Kidney epithelial cell (primary cell): ENCODE results near the gene ACER1. TPM values are rescaled to one million over a fixed set of nuclear protein-coding genes. Genes with fewer than 3 reads are reported as not detected.
A peak's percentile ranks its signal among the peaks of the same experiment; 100 is the strongest.

Experiments used
- DNase-seq: peaks from one replicate; pipeline ENCODE4 v3.0.0-alpha.2; 2010; ENCODE audit warnings: low read depth
- H3K27me3 ChIP-seq: 2 replicates; pipeline ENCODE4 v1.6.0; 2011; ENCODE audit warnings: low read length; ENCODE audit not compliant: control insufficient read depth, insufficient read depth
- H3K36me3 ChIP-seq: 2 replicates; pipeline ENCODE4 v1.5.1; 2011; ENCODE audit warnings: low read length; ENCODE audit not compliant: control insufficient read depth, insufficient read depth
- H3K4me3 ChIP-seq: 2 replicates; pipeline ENCODE4 v1.5.1; 2011; ENCODE audit warnings: low read depth, mild to moderate bottlenecking, control low read depth, low read length
- total RNA-seq: library from RNA; depleted of rRNA; stranded (reverse); fragments of >200 nt; gene quantifications from 2 replicates; pipeline ENCODE4 v1.2.3, GENCODE V29; 2015
- TF ChIP-seq, protein P1 (sequence below): IDR thresholded peaks from 2 replicates; pipeline ENCODE4 v1.5.1; 2011; ENCODE audit warnings: mild to moderate bottlenecking, moderate library complexity, low read length, control low read depth, inconsistent platforms; ENCODE audit not compliant: insufficient read depth, poor library complexity, severe bottlenecking

The ACER1 gene
- total RNA-seq, 1 donor from 2014 or later, result not detected

- no peak overlapping the region for H3K4me3 ChIP-seq
- no peaks in the 10 kb centered on the region for H3K27me3 ChIP-seq
- no peak for DNase-seq
- TF ChIP-seq, protein P1, sequence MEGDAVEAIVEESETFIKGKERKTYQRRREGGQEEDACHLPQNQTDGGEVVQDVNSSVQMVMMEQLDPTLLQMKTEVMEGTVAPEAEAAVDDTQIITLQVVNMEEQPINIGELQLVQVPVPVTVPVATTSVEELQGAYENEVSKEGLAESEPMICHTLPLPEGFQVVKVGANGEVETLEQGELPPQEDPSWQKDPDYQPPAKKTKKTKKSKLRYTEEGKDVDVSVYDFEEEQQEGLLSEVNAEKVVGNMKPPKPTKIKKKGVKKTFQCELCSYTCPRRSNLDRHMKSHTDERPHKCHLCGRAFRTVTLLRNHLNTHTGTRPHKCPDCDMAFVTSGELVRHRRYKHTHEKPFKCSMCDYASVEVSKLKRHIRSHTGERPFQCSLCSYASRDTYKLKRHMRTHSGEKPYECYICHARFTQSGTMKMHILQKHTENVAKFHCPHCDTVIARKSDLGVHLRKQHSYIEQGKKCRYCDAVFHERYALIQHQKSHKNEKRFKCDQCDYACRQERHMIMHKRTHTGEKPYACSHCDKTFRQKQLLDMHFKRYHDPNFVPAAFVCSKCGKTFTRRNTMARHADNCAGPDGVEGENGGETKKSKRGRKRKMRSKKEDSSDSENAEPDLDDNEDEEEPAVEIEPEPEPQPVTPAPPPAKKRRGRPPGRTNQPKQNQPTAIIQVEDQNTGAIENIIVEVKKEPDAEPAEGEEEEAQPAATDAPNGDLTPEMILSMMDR, result no peak
- H3K36me3 ChIP-seq, result no peaks in the 10 kb centered on the region
Measured at GRCh38 chr19:6278051-6278450, 55.4 kb downstream of the ACER1 start.

- no peak for DNase-seq
- Histone ChIP-seq H3K36me3 (no peaks in the 10 kb centered on the region), H3K27me3 (no peaks in the 10 kb centered on the region), H3K4me3 (no peak overlapping the region)
- TF ChIP-seq, protein P1, result no peak
Measured at GRCh38 chr19:6276447-6276846, 57.0 kb downstream of the ACER1 start.

DNA sequence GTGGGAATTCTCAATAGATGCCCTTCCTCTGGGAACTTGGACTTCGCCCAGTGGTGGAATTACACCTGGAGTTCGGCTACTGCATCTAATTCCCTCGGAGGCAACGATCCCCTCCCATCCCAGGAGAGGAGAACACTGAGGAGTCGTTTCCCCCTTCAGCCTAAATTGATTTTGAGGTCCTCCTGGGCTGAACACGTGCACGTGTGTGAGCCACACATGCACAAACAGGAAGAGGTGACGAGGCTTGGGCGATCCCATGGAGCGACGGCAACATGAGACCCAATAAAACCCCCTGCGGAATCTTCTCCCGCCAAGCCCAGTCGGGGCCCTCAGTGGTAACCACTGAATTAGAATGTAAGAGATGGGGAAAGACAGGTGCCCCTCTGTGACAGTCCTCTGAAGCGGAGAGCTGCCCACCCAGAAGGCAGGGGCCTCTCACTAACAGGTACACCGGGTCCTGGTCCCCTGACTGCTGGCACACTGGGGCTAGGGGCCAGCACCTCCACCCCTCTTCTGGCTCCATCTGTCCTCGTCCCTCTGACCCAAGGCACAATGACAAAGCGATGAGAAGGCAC lies 58.2 kb downstream of the ACER1 start:
- no peaks in the 10 kb centered on the region for H3K36me3 ChIP-seq
- TF ChIP-seq, protein P1, result no peak

DNA sequence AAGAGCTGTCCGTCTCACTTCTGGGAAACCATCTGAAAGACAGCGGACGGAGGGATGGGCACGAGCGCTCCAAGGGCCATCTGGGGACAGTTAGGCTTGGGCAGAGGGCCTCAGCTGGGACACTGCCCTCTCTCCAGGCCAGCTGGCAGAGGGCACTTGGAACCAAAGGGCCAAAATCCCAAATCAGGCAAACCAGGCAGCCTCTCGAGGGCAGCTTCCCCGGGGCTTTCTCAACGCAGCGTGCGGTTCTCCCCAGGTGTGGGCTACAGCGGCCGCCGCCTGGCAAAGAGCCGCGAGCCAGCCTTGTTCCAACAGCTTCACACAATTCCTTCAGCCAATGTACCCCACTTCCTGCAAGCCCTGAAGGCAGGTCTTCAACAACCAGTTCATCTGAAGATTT lies 58.7 kb downstream of the ACER1 start:
- TF ChIP-seq, protein P1, result no peak
- H3K36me3 ChIP-seq, result no peaks in the 10 kb centered on the region
- no peak overlapping the region for H3K4me3 ChIP-seq
- no peaks in the 10 kb centered on the region for H3K27me3 ChIP-seq
- DNase-seq, result no peak

More for the DNA sequence above, 58.2 kb downstream of the ACER1 start:
- H3K4me3 ChIP-seq, result no peak overlapping the region
- no peaks in the 10 kb centered on the region for H3K27me3 ChIP-seq
- no peak for DNase-seq

DNA sequence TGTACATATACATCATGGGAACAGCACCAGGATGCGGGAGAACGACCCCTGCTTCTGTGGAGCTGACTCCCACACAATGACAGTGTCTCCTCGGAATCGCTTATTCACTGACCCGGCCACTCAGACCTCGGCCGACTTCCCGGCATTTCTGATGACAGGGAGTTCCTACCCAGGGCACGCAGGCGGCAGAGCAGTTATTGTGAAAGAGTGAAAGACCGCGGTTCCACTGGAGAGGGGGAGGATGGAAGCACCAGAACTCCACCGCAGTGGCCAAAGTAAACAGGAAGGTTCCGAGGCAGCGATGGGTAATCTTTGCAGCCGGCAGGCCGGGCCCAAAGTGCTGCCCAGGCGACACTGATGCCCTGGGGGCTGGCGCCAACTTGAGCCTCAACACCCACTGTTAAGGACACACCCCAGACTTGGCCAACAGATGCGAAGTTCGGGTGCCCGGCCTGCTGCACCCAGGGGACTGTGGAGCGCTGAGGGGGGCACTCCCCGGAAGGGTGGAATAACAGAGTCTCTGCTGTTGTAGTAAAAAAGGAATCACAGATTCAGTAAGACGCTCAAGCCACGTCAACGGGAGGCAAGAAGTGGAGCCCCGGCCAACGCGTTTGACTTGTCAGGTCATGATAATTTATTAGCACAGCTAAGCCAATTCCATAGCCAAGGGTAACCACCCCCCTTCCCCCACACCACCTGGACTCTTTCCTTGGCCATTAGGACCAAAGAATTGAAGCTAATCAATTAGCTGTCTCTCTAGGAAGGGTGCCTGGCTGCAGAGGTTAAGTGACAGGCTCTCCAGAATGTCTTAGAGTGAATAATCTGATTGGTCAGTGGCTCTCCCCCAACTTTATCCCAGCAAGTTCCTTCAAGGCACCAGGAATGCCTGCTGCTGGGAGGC lies 59.5 kb downstream of the ACER1 start:
- peak; percentile 49 for DNase-seq
- Histone ChIP-seq H3K27me3 (no peaks in the 10 kb centered on the region), H3K36me3 (no peaks in the 10 kb centered on the region), H3K4me3 (no peak overlapping the region)
- TF ChIP-seq, protein P1, result no peak
